HepG2 (cell line): ENCODE data around the gene PRKCE. TPM values are rescaled to one million over a fixed set of nuclear protein-coding genes. Genes with fewer than 3 reads are reported as not detected.
A peak's percentile ranks its signal among the peaks of the same experiment; 100 is the strongest.

Experiments used
- CTCF ChIP-seq: sonication (generic); formaldehyde crosslinking; IDR thresholded peaks from 2 replicates; pipeline ENCODE4 v1.5.0; 2020; ENCODE audit warnings: mild to moderate bottlenecking, missing genetic modification reagents, moderate library complexity
- GLMP ChIP-seq: sonication (generic); formaldehyde crosslinking; IDR thresholded peaks from 2 replicates; pipeline ENCODE4 v1.9.0; 2021; ENCODE audit warnings: missing genetic modification reagents, mild to moderate bottlenecking, borderline replicate concordance
- THRA ChIP-seq: sonication (generic); formaldehyde crosslinking; IDR thresholded peaks from 2 replicates; pipeline ENCODE4 v1.4.0; 2020; ENCODE audit warnings: missing genetic modification reagents, borderline replicate concordance
- ZMYM3 ChIP-seq: sonication (generic); formaldehyde crosslinking; IDR thresholded peaks from 2 replicates; pipeline ENCODE4 v1.5.1; 2020; ENCODE audit warnings: mild to moderate bottlenecking, missing genetic modification reagents
- ZNF121 ChIP-seq: sonication (generic); formaldehyde crosslinking; IDR thresholded peaks from 2 replicates; pipeline ENCODE4 v1.5.0; 2020; ENCODE audit warnings: mild to moderate bottlenecking, missing genetic modification reagents
- ZNF136 ChIP-seq: sonication (generic); formaldehyde crosslinking; IDR thresholded peaks from 2 replicates; pipeline ENCODE4 v1.8.1; 2022; ENCODE audit warnings: low read depth, mild to moderate bottlenecking, moderate library complexity, missing genetic modification reagents
- ZNF224 ChIP-seq: sonication (generic); formaldehyde crosslinking; IDR thresholded peaks from 2 replicates; pipeline ENCODE4 v1.5.0; 2020; ENCODE audit warnings: mild to moderate bottlenecking, missing genetic modification reagents
- polyA plus RNA-seq, 8 experiments: library from polyadenylated mRNA; depleted of rRNA in 3 of 8; stranded (reverse) in 7 of 8; unstranded in 1 of 8; fragments of >200 nt; fragmentation: Illumina TruSeq in 4 of 8; extraction: Trizol in 4 of 8; gene quantifications; 2 replicates each; pipeline versions ENCODE4 v1.2.1 to v1.2.3, GENCODE V29; 2011 to 2016; ENCODE audit warnings: low read depth in 4 of 8, missing spikeins in 1 of 8, mixed read lengths in 1 of 8; ENCODE audit not compliant: insufficient read depth in 1 of 8
- total RNA-seq, 5 experiments: library from RNA; depleted of rRNA; stranded (reverse); fragments of >200 nt; fragmentation: Illumina TruSeq; extraction: Trizol; gene quantifications; 2 replicates each; pipeline ENCODE4 v1.2.3, GENCODE V29; 2016; ENCODE audit warnings: low read depth in 1 of 5
- TF ChIP-seq, protein P1 (sequence below): sonication (generic); formaldehyde crosslinking; IDR thresholded peaks from 2 replicates; pipeline ENCODE4 v1.4.0; 2020; ENCODE audit warnings: missing genetic modification reagents, borderline replicate concordance
- TF ChIP-seq, protein P2 (sequence below): IDR thresholded peaks from 2 replicates; pipeline ENCODE4 v1.6.1; 2016; ENCODE audit warnings: missing compliant biosample characterization, missing genetic modification reagents, borderline replicate concordance

Gene PRKCE
- total and polyA plus RNA-seq, 2 of the 13 experiments (the other 11 are each of a cell fraction or from before 2014, with no cell fraction given) = 1.0 to 3.9 TPM

DNA sequence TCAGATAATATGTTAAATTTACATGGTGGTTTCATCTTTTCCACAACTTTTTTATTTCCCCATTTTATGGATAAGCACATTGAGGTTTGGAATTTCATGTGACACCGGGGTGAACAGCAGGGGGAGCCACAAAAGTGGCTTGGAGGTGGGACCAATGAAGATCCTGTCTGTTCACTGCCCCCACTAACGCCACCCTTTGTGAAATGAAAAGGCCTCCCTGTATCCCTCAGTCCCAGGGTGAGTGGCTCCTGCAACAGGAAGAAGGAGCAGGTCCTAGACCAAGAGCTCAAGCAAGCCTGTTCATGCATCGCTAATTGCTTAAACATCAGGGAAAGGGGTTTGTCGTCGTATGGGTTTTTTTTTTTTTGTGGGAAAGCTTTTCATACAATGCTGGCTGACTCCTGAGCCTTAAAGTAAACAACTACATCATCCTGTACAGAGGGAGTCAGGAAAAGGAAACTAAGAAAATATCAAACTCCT is 377.9 kb downstream of the PRKCE start (continued):
- TF ChIP-seq GLMP (CRISPR knock-in tag) (no peak), THRA (CRISPR knock-in tag) (no peak), ZNF136 (CRISPR knock-in tag) (no peak), CTCF (peak; percentile 34), ZNF224 (CRISPR knock-in tag) (no peak), ZMYM3 (CRISPR knock-in tag) (peak; percentile 70), ZNF121 (CRISPR knock-in tag) (no peak)
- TF ChIP-seq, protein P1, sequence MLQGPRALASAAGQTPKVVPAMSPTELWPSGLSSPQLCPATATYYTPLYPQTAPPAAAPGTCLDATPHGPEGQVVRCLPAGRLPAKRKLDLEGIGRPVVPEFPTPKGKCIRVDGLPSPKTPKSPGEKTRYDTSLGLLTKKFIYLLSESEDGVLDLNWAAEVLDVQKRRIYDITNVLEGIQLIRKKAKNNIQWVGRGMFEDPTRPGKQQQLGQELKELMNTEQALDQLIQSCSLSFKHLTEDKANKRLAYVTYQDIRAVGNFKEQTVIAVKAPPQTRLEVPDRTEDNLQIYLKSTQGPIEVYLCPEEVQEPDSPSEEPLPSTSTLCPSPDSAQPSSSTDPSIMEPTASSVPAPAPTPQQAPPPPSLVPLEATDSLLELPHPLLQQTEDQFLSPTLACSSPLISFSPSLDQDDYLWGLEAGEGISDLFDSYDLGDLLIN (CRISPR knock-in tag) = no peak
- TF ChIP-seq, protein P2, sequence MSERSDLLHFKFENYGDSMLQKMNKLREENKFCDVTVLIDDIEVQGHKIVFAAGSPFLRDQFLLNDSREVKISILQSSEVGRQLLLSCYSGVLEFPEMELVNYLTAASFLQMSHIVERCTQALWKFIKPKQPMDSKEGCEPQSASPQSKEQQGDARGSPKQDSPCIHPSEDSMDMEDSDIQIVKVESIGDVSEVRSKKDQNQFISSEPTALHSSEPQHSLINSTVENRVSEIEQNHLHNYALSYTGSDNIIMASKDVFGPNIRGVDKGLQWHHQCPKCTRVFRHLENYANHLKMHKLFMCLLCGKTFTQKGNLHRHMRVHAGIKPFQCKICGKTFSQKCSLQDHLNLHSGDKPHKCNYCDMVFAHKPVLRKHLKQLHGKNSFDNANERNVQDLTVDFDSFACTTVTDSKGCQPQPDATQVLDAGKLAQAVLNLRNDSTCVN (CRISPR knock-in tag) = no peak
